ENCODE results near the gene FCRLA. TPM values are rescaled to one million over a fixed set of nuclear protein-coding genes. Genes with fewer than 3 reads are reported as not detected.

The FCRLA gene
- total and polyA plus RNA-seq, 9 donors, result 0.06 to 0.80 (median 0.36) TPM; not detected in 5

DNA sequence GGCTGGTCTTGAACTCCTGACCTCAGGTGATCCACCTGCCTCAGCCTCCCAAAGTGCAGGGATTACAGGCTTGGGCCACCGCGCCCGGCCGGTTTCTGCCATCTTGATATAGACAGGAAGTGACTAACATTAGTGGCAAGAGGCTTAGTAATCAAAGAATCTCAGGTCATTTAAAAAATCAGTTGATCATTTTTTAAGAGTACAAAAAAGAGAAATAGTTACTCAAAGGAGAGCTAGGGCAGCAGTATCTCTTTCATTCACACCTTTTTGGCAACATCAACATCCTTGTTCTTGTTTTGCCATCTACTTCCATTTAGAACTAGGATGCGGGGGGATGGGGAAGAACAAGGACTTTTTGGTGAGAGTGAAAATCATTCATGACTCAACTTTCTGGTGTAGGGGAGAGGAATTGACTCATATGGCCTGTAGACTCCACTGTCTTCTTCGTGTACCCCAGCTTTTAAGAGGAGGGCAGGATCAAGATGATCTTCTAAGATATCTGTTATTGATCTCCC, 23.1 kb downstream of the FCRLA start:
- Histone ChIP-seq H3K27me3 (no peaks in the 10 kb centered on the region), H3K9me3 (no peaks in the 10 kb centered on the region), H3K36me3 (no peaks in the 10 kb centered on the region), H3K27ac (no peak overlapping the region), H3K4me3 (no peak overlapping the region), H3K4me1 (ENCODE audit: insufficient read depth) (peaks cover 3% of the 10 kb centered on the region)
- intact Hi-C loops (cut with DNase I), result no loop called here
- DNase-seq, result no peak
- WGBS, 3 donors, result 69 to 92% (median 76%) methylated on average over 6 of the region's 6 CpGs
- no peak for TF ChIP-seq EP300 (IDR thresholded peaks at IDR 0.05)
- TF ChIP-seq, protein P1, sequence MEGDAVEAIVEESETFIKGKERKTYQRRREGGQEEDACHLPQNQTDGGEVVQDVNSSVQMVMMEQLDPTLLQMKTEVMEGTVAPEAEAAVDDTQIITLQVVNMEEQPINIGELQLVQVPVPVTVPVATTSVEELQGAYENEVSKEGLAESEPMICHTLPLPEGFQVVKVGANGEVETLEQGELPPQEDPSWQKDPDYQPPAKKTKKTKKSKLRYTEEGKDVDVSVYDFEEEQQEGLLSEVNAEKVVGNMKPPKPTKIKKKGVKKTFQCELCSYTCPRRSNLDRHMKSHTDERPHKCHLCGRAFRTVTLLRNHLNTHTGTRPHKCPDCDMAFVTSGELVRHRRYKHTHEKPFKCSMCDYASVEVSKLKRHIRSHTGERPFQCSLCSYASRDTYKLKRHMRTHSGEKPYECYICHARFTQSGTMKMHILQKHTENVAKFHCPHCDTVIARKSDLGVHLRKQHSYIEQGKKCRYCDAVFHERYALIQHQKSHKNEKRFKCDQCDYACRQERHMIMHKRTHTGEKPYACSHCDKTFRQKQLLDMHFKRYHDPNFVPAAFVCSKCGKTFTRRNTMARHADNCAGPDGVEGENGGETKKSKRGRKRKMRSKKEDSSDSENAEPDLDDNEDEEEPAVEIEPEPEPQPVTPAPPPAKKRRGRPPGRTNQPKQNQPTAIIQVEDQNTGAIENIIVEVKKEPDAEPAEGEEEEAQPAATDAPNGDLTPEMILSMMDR (IDR thresholded peaks at IDR 0.05), result no peak
- no peak for TF ChIP-seq POLR2A (IDR thresholded peaks at IDR 0.05)

DNA sequence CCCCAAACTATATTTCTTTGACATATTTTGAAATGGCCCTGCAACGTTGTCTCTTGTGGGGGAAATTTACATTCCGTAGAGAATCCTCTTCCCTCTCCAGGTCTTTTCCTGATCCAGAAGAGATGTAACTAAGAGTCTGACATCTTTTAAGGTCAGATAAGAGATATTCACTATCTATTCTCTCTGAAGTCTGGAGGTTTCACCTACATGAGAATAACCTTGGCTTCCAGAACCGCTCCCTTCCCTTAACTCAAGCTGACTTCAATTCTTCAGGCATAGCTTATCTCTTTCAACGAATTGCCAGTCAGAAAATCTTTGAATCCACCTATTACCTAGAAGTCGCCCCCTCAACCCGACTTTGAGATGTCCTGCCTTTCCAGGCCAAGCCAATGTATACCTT, 24.2 kb downstream of the FCRLA start:
- H3K27ac ChIP-seq, result no peak overlapping the region
- no peaks in the 10 kb centered on the region for H3K36me3 ChIP-seq
- no peaks in the 10 kb centered on the region for H3K27me3 ChIP-seq
- no peak for DNase-seq
- no peak overlapping the region for H3K4me3 ChIP-seq
- no peaks in the 10 kb centered on the region for H3K9me3 ChIP-seq
- TF ChIP-seq, protein P1 (IDR thresholded peaks at IDR 0.05), result no peak
- no peak for TF ChIP-seq POLR2A (IDR thresholded peaks at IDR 0.05)
- TF ChIP-seq EP300 (IDR thresholded peaks at IDR 0.05), result no peak
- intact Hi-C loops (cut with DNase I), result no loop called here
- H3K4me1 ChIP-seq (ENCODE audit: insufficient read depth), result no peaks in the 10 kb centered on the region
- 70 to 71% (median 71%) methylated on average over 6 of the region's 6 CpGs for WGBS, 3 donors

DNA sequence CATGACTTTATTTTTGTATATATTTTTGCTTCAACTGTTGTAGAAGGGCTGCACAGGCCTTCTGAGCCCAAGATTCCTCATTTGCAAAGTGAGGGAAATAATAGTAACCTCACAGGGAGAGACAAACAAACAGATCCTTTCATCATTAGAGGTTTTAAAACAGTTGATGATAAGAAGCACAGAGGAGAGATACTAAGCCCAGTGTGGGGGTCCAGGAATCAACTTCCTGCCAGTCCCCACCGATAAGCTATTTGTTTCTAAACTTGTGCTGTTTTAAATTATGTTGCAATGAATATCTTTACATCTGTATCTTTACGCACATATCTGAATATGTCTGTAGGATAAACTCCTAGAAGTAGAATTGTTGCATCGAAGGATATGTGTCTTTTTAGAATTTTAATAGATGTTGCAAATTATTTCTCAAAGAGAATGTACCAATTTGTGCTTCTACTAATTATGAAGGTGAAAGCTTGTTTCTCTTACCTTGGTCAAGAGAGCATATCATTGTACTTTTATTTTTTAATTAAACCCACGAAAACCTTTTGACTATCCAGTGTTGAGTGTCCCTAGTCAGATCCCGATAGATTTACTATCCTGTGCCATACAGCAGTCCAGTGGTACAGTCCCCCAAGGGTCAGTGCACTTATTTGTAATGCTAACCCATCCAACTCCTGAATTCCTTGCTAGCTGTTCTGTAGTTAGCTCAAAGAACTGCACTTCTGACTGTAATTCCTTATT, 25.1 kb downstream of the FCRLA start:
- WGBS, 3 donors, result 66 to 72% (median 70%) methylated on average over 5 of the region's 5 CpGs
- H3K9me3 ChIP-seq, result no peaks in the 10 kb centered on the region
- H3K27ac ChIP-seq, result no peak overlapping the region
- TF ChIP-seq, protein P1 (IDR thresholded peaks at IDR 0.05), result no peak
- TF ChIP-seq POLR2A (IDR thresholded peaks at IDR 0.05), result no peak
- TF ChIP-seq EP300 (IDR thresholded peaks at IDR 0.05), result no peak
- no peaks in the 10 kb centered on the region for H3K27me3 ChIP-seq
- DNase-seq, result no peak
- intact Hi-C loops (cut with DNase I), result no loop called here
- H3K4me1 ChIP-seq (ENCODE audit: insufficient read depth), result no peaks in the 10 kb centered on the region
- no peak overlapping the region for H3K4me3 ChIP-seq
- no peaks in the 10 kb centered on the region for H3K36me3 ChIP-seq

DNA sequence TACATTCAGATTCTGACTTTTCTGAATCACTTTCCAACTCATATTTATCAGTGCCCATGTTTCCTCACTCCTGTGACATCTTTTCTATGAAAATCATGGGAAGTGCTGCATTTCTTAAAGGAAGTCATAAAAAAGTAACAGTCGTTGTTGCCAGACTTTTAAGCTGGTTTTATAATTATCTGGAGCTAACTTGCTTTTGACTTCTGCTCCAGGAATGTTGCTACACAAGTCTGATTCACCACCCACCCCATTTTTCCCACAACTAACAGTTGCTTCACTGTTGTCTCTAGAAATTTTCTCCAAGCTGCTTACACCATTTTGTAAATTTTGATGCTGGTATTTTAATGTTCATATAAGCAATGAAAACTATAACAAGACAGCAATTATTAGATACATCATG, 26.5 kb downstream of the FCRLA start:
- H3K36me3 ChIP-seq, result no peaks in the 10 kb centered on the region
- 2 to 5% (median 3%) methylated on average over 1 of the region's 1 CpG for WGBS, 3 donors
- H3K4me3 ChIP-seq, result no peak overlapping the region
- DNase-seq, result no peak
- no peaks in the 10 kb centered on the region for H3K4me1 ChIP-seq (ENCODE audit: insufficient read depth)
- no peak overlapping the region for H3K27ac ChIP-seq
- H3K27me3 ChIP-seq, result no peaks in the 10 kb centered on the region
- H3K9me3 ChIP-seq, result no peaks in the 10 kb centered on the region
- intact Hi-C loops (cut with DNase I), result no loop called here
- TF ChIP-seq, protein P1 (IDR thresholded peaks at IDR 0.05), result no peak
- no peak for TF ChIP-seq POLR2A (IDR thresholded peaks at IDR 0.05)
- no peak for TF ChIP-seq EP300 (IDR thresholded peaks at IDR 0.05)
